Activated B cell treated with CpG ODN at 0.5 μM for 24 hours (primary cell): Measurements from ENCODE around the gene RFC2. TPM values are rescaled to one million over a fixed set of nuclear protein-coding genes. Genes with fewer than 3 reads are reported as not detected.

Source experiments
- ATAC-seq: fragments of 200-7000 bp; cut with Tn5 transposase; one replicate; pipeline ENCODE4 v1.10.0; 2021; ENCODE audit warnings: low read depth, mild to moderate bottlenecking, moderate library complexity
- CTCF ChIA-PET: fragments of 350-600 bp; sonication (Branson Sonifier 250); formaldehyde crosslinking; loops from one replicate; lab custom pipeline; 2021; ENCODE audit warnings: antibody characterized with exemption; lab: Charles Lee
- POLR2A ChIA-PET: fragments of 350-600 bp; sonication (Branson Sonifier 250); formaldehyde crosslinking; loops from one replicate; lab custom pipeline; 2021; ENCODE audit warnings: antibody characterized with exemption; lab: Charles Lee
- DNase-seq: peaks from one replicate; pipeline ENCODE4 v3.0.0; 2022
- H3K27ac Mint-ChIP-seq: one replicate; pipeline ENCODE4 v1.8.0; 2020; ENCODE audit warnings: mixed read lengths
- H3K27me3 Mint-ChIP-seq: one replicate; pipeline ENCODE4 v1.8.0; 2021; ENCODE audit warnings: mixed read lengths
- H3K36me3 Mint-ChIP-seq: one replicate; pipeline ENCODE4 v1.8.0; 2021; ENCODE audit warnings: low read depth, mixed read lengths
- H3K4me1 Mint-ChIP-seq: one replicate; pipeline ENCODE4 v1.8.0; 2021; ENCODE audit warnings: mixed read lengths
- H3K4me3 Mint-ChIP-seq: one replicate; pipeline ENCODE4 v1.8.0; 2020; ENCODE audit warnings: mild to moderate bottlenecking, mixed read lengths
- H3K9me3 Mint-ChIP-seq: one replicate; pipeline ENCODE4 v1.8.0; 2020; ENCODE audit warnings: mixed read lengths
- CTCF ChIP-seq: fragments of 200-600 bp; IDR thresholded peaks from one replicate; pipeline ENCODE4 v1.8.0; 2022; ENCODE audit warnings: antibody characterized with exemption, mild to moderate bottlenecking
- intact Hi-C: fragments of 100-400 bp; cut with micrococcal nuclease; formaldehyde crosslinking; loops from one replicate; pipeline ENCODE4 v1.15.1; 2024
- total RNA-seq: library from RNA; stranded (reverse); gene quantifications from 2 replicates; pipeline ENCODE4 v1.2.3, GENCODE V29; 2022

Gene RFC2
- total RNA-seq, 1 donor from 2014 or later = 44.0 TPM

DNA sequence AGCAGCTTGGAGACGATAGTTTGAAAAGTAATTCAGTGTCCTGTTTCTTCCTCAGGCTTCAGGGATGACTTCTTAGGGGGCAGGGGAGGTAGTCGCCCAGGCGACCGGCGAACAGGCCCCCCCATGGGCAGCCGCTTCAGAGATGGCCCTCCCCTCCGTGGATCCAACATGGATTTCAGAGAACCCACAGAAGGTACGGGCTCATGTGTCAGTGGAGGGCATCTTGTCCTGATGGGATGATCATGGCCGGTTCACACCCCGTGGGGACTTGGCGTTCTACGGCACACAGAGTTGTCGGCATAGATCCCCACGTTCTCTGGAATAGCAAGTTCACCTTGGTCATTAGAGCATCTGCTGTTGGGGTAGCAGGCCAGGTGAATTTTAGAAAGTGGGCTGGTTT, 59.5 kb downstream of the RFC2 start:
- ATAC-seq = no peak
- H3K36me3 Mint-ChIP-seq = peaks cover 71% of the 10 kb centered on the region
- POLR2A ChIA-PET = interaction anchor here (1.7 kb wide), 1 partner anchor 21 kb away, joined by 5 read pairs; the partner anchor contains the start of gene EIF4H
- CTCF ChIA-PET = interaction anchor here (1.0 to 2.1 kb wide), 3 partner anchors 8 to 12 kb away, joined by 3 to 9 read pairs (median 3); no protein-coding TSS in a partner anchor
- no peaks in the 10 kb centered on the region for H3K4me1 Mint-ChIP-seq
- H3K27ac Mint-ChIP-seq = no peak overlapping the region
- DNase-seq = no peak
- intact Hi-C loops = no loop called here
- no peaks in the 10 kb centered on the region for H3K27me3 Mint-ChIP-seq
- no peak for TF ChIP-seq CTCF
- no peaks in the 10 kb centered on the region for H3K9me3 Mint-ChIP-seq
- no peak overlapping the region for H3K4me3 Mint-ChIP-seq

DNA sequence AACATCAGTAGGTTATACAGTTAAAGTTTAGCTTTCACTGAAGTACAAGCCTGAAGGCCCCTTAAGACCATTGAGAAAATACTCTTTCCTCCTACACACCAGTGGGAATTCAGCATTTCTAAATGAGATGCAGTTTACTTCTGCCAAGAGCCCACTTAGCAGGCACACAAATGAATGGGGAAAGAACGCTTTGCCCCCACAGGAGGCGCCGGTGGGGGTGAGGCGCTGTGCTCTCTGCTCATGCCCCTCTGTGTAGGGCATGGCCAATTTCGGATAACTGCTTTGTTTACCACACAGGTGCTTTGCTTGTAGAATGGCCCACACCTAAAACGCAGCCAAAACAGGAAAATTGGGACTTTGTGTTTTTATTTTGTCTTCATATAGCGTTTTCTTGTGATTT, 60.3 kb downstream of the RFC2 start:
- no peak for TF ChIP-seq CTCF
- ChIA-PET POLR2A (interaction anchor here (0.7 to 1.7 kb wide), 4 partner anchors 10 to 217 kb away, joined by 3 to 5 read pairs (median 4); partner anchors contain the start of gene EIF4H), CTCF (interaction anchor here (0.6 to 2.1 kb wide), 5 partner anchors 9 to 228 kb away, joined by 3 to 9 read pairs (median 3); no protein-coding TSS in a partner anchor)
- ATAC-seq = no peak
- Mint-ChIP-seq H3K9me3 (no peaks in the 10 kb centered on the region), H3K36me3 (peaks cover 76% of the 10 kb centered on the region), H3K4me3 (no peak overlapping the region), H3K27ac (no peak overlapping the region), H3K4me1 (no peaks in the 10 kb centered on the region), H3K27me3 (no peaks in the 10 kb centered on the region)
- intact Hi-C loops = no loop called here
- DNase-seq = no peak

- CTCF ChIA-PET = interaction anchor here (0.5 to 2.1 kb wide), 4 partner anchors 14 to 228 kb away, joined by 3 to 9 read pairs (median 3); no protein-coding TSS in a partner anchor
- Mint-ChIP-seq H3K4me1 (peaks cover 3% of the 10 kb centered on the region), H3K9me3 (no peaks in the 10 kb centered on the region), H3K27ac (no peak overlapping the region), H3K36me3 (peaks cover 85% of the 10 kb centered on the region), H3K27me3 (no peaks in the 10 kb centered on the region), H3K4me3 (no peak overlapping the region)
- intact Hi-C loops = no loop called here
- no peak for TF ChIP-seq CTCF
- POLR2A ChIA-PET = interaction anchor here (0.6 to 1.7 kb wide), 4 partner anchors 9 to 112 kb away, joined by 3 to 5 read pairs (median 4); partner anchors contain the start of gene EIF4H
- no peak for ATAC-seq
- no peak for DNase-seq
Observed at GRCh38 chr7:74193054-74193453, 61.1 kb downstream of the RFC2 start.

GRCh38 chr7:74191231-74191630, 63.0 kb downstream of the RFC2 start:
- POLR2A ChIA-PET = interaction anchor here (0.6 to 0.9 kb wide), 2 partner anchors 108 to 109 kb away, joined by 3 to 4 read pairs; partner anchors contain the start of gene LIMK1
- CTCF ChIA-PET = interaction anchor here (2.1 kb wide), 1 partner anchor 15 kb away, joined by 9 read pairs; no protein-coding TSS in a partner anchor
- Mint-ChIP-seq H3K9me3 (no peaks in the 10 kb centered on the region), H3K4me3 (no peak overlapping the region), H3K4me1 (peaks cover 15% of the 10 kb centered on the region), H3K27ac (no peak overlapping the region), H3K27me3 (no peaks in the 10 kb centered on the region), H3K36me3 (peaks cover 91% of the 10 kb centered on the region)
- no peak for TF ChIP-seq CTCF
- DNase-seq (no peak), ATAC-seq (no peak)
- intact Hi-C loops = no loop called here

GRCh38 chr7:74190259-74190658, 63.9 kb downstream of the RFC2 start:
- Mint-ChIP-seq H3K4me3 (no peak overlapping the region), H3K27ac (no peak overlapping the region), H3K27me3 (no peaks in the 10 kb centered on the region), H3K9me3 (no peaks in the 10 kb centered on the region), H3K36me3 (peaks cover 88% of the 10 kb centered on the region), H3K4me1 (peaks cover 25% of the 10 kb centered on the region)
- ChIA-PET POLR2A (interaction anchor here (0.5 to 1.3 kb wide), 3 partner anchors 13 to 199 kb away, joined by 3 to 14 read pairs (median 4); no protein-coding TSS in a partner anchor), CTCF (interaction anchor here (1.6 to 2.1 kb wide), 2 partner anchors 16 to 210 kb away, joined by 4 to 9 read pairs; no protein-coding TSS in a partner anchor)
- DNase-seq = no peak
- intact Hi-C loops = no loop called here
- ATAC-seq = no peak
- no peak for TF ChIP-seq CTCF
